COR-L47 (cell line): ENCODE measurements around the gene HDAC11.
"Not testable (repeated sequence)": the region's sequence is repeated elsewhere in the genome, so short reads cannot be mapped to it uniquely, and the experiment has no call there.

ENCODE experiments used
- DNase-seq: peaks from one replicate; lab custom pipeline; 2025; lab: John Stamatoyannopoulos, UW

HDAC11 gene

DNA sequence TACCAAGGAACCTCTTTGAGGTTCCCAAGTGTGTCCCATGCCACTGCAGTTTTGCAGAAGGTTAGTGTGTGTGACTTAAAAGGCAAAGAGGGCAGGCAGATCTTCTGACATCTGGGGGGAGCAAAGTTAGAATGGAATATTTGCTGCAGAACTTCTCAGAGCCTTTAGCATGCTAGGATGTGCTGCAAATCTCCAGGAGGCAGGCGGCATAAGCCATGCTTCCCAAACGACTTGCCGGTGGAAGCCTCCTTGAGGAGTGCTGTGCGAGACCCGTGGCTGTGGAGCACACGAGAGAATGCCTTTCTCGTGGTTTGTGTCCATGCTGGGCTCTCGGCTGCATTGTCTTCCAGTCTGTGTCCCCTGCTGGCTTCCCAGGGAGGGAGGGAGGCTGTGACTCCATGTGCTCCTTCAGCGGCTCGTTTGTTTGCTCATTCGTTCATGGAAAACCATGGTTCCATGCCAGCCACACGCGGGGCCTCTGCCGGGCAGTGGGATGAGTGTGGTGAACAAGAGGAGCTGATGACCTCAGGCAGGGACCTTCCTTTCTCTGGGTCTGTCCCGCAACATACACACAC, 13.8 kb downstream of the HDAC11 start:
- no peak for DNase-seq

DNA sequence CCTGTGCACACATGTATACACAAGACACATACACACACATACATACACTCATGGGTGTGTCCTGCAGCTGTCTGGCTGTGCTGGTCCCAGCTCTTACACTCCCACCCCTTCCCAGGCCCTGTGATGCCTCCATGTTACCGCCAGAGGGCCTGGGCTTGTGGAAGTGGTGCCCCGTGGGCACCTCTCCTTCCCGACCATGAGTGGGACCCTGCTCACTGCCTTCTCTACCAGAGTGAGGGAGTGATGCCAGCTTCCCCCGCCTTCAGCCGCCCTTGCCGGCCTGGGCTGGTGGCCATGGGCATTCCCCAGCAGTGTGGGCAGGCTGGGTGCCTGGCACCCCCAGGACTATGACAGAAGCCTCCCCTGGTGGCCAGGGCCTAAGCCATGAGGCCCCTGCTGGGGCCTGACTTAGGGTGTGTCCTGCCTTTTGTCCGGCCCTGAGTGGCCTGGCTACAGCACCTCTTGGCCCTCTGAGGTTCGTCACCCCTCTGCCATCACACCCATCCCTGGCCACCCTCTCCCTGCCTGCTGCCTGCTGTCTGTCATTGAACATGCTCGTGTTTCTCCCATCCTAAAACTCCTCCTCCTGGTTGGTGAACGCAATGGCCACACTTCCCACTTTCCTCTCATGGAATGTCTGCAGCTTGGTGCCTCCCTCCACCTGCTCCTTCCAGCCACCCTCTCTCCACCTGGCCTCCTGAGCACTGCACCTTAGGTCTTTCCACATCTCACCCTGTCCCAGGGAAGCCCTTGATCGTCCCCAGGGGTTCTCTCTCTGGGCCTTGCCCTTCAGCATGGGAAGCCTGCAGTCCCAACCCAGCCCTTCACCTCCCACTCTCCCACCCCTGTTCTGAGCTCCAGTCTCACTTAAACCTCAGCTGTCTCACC, 14.6 kb downstream of the HDAC11 start:
- DNase-seq, result no peak

DNA sequence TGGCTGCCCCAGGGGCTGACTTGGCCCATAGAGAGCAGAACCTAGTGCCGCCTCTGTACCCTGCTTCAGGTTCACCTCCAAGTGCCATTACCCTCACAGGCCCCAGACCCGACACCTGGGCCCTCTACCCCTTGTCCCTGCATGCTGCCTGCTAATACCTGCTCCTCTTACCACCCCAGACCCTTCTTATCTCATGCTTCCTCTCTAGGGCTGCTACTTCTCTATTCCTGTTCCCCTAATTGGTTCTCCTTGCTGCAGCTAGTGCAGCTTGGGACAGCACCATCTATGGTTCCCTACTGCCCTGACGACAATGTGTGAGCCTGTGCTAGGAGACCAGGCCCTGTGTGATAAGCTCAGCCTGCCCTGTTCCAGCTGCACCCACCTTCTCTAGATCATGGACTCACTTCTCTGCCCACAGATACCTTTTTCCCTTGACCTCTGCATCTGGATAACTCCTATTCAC, 15.3 kb downstream of the HDAC11 start:
- DNase-seq, result no peak

DNA sequence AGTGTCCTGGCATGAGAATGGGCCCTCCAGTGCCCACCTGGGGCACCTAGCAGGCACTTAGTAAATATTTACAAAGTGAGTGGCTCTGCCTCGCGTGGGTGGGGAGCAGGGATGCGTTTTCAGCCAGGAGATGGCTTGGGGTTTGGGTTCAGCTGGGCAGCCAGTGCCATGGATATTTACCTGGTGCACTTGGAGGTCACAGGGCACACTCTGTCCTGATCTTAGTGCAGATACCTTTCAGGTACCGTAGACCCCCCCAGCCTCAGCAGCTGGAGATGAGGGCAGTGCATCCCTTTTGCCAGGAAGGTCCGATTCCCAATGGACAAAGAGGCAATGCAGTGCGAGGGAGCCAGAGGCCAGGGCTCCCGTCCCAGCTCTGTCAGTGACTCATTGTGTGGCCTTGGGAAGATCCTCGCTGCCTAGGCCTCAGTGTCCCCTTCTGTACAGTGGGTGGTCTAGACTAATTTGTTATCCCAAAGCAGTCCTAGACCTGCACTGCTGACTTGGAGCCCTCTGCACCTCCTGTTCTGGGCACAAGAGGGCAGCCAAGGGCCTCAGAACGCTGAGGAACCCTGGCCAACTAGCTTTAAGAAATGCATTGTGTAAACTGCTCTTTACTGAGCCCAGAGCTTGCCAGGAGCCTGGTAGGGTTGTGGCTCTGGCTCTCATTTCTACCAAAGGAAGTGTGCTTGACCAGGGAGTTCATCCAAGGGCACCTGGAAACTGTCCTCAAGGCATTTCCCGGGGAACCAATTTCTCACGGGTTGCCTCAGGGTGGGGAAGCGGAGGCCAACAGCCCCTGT, 16.0 kb downstream of the HDAC11 start:
- peak; percentile 20 for DNase-seq

DNA sequence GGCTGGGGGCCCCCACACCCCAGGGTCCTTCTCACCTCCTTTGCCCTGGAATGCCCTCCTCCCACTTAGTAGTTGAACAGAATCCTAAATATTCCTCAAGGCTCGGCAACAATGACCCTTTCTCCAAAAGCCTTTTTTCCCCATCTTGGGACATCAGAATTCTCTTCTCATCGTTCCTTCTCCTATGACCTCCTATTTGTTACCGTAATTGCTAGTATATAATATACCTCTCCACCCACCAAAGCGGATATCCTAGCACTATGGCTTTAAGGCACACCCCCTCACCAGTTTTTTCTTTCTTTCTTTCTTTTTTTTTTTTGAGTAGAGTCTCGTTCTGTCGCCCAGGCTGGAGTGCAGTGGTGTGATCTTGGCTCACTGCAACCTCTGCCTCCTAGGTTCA, 16.8 kb downstream of the HDAC11 start:
- no peak for DNase-seq

DNA sequence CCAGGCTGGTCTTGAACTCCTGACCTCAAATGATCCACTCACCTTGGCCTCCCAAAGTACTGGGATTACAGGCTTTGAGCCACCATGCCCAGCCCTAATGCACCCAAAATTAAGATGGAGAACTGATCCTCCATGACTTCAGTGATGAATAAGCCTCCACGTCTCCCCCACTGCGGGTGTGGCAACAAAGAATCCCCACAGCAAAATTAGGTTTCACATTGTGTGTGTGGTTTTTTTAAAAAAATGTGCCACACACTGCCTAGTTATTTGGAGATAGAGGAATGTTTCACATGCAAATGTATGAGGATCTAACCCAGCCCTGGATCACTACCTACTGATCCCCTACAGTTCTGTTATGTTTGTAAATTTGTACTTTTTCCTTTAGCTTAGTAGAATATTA, 17.3 kb downstream of the HDAC11 start:
- DNase-seq, result no peak

DNA sequence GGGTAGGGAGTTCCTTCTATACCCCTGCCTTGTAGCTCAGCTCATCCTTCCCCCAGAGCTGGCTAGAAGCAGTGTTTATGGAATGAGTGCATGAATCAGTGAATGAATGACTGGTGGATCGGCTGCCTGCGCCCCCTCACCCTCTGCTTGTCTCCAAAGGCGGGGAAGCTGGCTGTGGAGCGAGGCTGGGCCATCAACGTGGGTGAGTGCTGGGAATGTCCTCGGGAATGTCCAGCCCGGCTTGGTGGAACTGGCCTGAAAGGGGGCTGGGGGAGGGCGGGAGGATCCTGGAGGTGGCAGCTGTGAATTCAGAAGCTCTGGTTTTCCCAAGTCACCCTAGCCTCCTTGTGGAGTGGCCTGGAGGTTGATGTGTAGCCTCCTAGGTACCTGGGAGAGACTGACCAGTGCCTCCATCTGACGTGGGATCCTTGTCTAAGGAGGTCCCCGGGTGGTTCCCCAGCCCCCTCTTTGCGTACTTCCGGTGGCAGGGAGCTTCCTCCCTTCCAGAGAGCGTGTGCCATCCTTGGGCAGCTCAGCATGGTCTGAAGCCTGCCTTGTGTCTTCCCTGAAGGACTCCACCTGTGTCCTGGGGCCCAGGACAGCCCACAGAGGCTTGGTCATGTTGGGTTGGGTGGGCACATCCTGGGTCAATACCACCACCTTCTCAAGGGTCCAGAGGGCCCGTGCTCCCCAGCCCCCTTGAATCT, 18.4 kb downstream of the HDAC11 start:
- no peak for DNase-seq

DNA sequence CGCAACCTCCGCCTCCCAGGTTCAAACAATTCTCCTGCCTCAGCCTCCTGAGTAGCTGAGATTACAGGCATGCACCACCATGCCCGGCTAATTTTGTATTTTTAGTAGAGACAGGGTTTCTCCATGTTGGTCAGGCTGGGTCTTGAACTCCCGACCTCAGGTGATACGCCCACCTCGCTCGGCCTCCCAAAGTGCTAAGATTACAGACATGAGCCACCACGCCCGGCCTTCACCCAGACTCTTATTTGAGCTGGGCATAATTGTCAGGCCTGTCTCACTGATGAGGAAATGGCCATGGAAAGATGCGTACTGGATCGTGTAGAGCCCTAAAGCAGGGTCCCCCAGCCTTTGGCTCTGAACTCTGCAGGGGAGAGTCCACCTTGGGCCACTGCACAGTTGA, 19.1 kb downstream of the HDAC11 start:
- DNase-seq, result not testable (repeated sequence)

DNA sequence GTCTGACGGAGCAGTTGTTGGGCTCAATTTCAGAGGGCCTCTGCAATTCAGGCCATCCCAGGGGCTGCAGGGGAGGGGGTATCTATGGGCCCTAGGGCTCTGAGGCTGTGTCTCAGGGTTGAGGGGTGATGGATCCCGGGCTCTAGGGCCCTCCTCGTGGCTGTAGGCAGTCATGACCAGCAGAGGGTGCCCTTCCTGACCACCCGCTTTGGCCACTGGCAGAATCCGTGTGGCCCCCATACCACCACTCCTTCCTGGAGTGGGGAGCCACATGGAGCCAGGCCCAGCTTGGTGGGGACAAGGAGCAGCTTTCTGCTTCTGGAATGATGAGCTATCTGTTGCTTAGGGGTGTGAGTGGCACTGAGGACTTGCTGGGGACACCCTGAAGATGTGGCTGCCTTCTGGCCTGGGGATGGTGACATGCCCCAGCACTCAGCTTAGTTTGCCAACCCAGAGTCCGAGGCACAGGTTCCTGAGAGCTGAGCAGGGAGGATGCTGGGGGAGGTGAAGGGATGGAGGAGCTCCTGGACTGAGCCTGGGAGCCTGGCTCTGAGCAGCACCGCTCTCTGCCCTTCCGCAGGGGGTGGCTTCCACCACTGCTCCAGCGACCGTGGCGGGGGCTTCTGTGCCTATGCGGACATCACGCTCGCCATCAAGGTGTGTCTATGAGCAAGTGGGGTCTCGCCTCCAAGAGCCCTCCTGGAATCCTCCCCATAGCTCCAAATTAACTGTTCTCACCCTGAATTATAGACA, 20.2 kb downstream of the HDAC11 start:
- no peak for DNase-seq

DNA sequence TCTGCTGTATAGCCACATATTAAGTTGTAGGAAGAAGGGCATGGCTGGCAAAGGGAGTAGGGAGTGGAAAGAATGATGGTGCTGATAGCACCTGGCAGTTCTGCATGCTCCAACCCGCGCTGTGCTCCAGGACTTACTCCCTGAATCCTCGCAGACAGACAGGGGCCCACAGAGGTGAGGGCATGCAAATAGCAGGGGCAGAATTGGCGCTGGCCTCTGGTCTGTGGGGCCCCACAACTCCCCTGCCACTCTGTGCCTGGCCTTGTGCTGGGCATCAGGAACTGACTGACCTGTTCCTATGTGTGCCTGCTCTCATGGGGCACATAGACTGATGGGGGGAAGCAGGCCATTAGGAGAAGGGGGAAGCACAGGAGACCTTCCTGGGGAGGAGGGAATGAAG, 20.9 kb downstream of the HDAC11 start:
- no peak for DNase-seq

DNA sequence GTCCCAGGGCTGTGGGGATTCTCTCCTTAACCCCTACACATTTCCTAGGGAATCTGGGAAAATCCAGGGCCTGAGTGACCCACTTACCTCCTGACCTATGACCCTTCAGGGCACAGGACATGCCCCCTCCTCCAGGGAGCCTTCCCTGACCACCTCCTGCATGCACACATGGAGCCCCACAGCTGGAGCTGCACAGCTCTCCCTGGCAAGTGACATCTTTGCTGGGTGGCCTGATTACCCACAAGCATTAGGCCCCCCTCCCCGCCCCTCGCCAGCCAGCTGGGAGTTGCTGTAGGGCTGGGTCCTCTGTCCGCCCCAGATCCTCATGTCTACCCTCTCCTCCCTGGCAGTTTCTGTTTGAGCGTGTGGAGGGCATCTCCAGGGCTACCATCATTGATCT, 21.4 kb downstream of the HDAC11 start:
- no peak for DNase-seq

DNA sequence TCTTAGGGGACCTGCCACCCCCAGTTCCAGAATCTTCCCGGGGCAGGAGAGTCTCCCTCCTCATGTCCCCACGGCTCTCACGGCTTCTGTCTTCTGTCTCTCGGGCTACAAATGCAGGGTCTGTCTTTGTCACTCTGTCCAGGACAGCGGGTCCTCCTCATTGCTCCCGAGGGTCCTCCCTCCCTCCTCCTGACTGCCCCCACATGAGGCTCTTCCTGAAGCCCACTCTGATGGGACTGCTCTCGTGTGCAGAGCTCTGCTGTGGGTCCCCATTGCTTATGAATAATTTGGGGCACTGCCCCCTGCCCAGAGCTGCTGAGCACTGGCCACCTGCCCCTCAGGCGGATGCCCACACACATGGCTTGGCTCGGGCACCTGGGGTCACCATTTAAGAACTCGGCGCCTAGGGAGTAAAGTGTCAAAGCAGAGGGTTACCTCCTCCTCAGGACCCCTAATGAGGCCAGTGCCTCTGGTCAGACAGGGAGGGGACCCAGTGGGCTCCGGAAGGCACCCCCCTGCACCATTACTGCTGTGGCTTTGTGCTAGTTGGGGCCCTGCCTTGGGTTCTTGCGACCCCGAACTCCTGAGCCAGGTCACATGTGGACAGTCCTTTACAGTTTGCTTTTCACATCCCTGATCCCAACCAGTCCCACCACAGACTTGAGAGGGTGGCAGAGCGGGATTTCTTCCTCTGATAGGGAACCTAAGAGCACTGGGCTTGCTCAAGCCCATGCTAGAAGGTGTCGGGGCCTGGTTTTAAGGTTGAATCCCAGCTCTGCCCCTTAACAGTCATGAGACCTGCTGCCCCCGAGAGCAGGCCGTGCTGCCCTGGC, 22.1 kb downstream of the HDAC11 start:
- no peak for DNase-seq

DNA sequence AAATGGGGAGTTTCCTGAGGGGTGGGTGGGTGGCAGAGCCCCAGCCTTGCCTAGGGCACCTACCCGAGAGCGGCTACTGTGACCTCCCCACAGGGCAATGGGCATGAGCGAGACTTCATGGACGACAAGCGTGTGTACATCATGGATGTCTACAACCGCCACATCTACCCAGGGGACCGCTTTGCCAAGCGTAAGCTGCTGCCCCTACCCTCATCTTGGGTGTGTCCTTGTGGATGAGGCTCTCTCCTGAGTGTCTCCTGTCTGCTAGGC, 22.6 kb downstream of the HDAC11 start:
- DNase-seq, result no peak

DNA sequence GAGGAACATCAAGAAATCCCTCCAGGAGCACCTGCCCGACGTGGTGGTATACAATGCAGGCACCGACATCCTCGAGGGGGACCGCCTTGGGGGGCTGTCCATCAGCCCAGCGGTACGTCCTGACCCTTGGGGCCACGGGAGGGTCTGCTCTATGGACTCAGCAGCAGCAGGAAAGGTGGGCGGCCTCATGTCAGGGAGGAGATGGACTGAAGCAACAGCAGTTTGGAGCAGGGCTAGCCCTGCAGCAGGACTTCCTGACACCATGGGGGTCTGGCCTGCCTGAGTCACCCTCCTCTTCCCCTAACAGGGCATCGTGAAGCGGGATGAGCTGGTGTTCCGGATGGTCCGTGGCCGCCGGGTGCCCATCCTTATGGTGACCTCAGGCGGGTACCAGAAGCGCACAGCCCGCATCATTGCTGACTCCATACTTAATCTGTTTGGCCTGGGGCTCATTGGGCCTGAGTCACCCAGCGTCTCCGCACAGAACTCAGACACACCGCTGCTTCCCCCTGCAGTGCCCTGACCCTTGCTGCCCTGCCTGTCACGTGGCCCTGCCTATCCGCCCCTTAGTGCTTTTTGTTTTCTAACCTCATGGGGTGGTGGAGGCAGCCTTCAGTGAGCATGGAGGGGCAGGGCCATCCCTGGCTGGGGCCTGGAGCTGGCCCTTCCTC, 24.2 kb downstream of the HDAC11 start:
- no peak for DNase-seq

DNA sequence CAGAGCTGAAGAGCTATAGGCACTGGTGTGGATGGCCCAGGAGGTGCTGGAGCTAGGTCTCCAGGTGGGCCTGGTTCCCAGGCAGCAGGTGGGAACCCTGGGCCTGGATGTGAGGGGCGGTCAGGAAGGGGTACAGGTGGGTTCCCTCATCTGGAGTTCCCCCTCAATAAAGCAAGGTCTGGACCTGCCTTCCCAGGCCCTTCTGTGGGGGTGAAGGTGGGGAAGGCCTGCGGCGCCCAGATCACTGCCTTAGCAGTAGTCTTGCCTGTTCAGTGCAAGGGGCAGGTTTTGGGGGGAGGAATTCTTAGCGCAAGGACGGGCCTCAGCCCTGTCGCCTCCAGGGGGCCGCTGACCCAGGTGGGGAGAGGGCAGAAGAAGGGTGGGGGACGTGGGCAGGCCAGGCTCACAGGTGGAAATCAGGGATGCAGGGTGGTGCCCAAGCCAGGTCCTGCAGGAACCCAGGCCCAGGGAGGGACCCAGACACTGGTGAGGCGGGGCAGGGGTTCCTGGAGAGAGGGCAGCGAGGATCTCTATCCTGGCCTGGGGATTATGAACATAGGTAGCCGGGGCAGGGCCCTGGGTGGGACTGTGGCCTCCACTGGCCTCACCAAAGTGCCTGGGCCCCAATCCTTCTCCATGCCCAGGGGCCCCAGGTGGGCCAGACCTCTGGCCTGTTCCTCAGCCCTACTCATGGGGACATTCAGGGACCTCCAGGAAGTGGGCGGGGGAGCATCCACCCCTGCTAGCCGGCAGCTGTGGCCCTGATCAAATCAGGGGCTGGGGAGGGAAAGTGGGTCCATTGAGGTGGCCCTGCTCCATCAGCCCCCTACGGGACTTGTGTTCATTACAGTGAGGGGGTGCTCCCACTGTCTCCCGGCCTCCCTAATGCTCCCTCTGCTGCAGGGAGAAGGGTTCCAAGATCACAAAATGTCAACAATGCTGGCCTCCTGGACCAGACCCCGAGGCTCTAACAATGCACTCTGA, 25.3 kb downstream of the HDAC11 start:
- DNase-seq, result no peak

DNA sequence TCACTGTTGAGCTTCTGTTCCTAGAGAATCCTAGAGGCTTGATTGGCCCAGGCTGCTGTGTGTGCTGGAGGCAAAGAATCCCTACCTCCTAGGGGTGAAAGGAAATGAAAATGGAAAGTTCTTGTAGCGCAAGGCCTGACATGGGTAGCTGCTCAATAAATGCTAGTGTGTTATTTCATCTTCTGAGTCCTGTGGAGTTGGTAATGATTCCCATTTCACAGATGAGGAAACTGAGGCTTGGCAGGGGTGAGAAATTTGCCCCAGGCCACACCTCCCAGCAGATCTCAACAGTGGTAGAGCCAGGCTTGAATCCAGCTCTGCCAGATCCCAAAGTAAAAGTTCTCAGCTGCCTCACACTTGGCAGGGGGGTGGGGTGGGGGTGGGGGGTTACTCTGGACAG, 26.1 kb downstream of the HDAC11 start:
- no peak for DNase-seq

DNA sequence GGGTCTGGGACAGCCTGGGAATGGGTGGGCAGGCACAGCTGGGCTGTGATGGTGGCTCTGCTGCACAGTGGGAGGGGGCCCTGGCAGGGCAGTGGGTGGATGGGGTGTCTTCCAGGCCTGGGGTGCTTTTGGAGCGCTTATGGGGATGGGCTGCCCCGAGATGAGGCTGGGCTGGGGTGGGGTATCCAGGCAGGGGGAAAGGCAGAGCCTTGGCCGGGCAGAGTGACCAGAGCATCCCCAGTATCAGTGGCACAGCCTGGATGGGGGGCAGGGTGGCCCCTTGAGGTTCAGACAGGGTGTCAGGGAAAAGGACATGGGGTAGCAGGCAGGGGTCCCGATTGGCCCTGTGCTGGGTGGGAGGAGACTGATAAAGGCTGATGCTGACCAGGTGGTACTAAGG, 26.6 kb downstream of the HDAC11 start:
- no peak for DNase-seq

DNA sequence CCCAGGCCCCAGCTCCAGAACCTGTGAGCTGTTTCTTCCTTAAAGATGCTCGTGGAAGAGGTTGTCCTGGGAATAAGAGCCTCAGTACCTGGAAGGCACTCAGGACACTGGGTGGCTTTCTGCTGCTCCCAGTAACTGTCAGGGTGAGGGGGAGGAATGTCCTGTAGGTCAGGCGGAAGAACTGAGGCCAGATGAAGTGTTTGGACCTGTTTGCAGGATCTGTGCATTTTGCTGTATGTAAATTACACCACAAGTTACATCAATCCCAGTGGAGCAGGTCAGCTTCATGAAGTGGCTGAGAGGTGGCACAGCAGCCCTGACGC, 27.1 kb downstream of the HDAC11 start:
- no peak for DNase-seq
